CD4-positive, alpha-beta T cell treated with Interleukin-15 for 1 hour (primary cell): ENCODE measurements around the gene ETS2.

ENCODE experiments used
- DNase-seq: peaks from one replicate; pipeline ENCODE4 v3.0.0-alpha.2; 2020

The ETS2 gene

DNA sequence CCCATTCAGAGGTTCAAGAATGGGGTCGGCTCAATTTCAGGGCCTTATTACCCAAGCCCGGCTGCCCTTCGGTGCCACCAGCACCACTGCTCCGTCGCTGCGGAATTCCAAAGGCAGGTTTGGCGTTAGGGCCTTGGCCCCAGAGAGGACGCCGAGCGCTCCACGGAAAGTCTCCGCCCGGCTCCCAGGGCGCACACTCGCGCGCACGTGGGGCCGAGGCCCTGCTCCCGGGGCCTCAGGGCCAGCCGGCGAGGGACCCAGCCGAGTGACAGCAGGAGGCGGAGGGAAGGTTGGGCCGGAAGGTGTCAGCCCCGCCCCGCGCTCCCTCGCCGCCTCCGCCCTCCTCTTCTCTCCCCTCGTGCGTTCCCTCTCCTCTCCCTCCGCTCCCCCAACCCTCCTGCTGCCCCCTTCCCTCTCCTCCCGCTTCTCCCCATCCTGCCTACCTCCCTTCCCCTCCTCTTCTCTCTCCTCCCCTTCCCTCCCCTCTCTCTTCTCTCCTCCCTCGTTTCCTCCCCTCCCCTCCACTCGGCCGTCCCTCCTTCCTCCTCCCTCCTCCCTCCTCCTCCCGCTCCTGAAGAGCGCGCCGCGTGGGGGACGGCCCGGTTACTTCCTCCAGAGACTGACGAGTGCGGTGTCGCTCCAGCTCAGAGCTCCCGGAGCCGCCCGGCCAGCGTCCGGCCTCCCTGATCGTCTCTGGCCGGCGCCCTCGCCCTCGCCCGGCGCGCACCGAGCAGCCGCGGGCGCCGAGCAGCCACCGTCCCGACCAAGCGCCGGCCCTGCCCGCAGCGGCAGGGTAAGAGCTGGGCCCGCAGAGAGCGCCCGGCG is at the start of gene ETS2:
ETS2 (plus strand) TSS at position 602 of the 825 bp plus-strand sequence. CDS start 4,106 bp downstream, outside the sequence.
- DNase-seq, result peak; percentile 81

DNA sequence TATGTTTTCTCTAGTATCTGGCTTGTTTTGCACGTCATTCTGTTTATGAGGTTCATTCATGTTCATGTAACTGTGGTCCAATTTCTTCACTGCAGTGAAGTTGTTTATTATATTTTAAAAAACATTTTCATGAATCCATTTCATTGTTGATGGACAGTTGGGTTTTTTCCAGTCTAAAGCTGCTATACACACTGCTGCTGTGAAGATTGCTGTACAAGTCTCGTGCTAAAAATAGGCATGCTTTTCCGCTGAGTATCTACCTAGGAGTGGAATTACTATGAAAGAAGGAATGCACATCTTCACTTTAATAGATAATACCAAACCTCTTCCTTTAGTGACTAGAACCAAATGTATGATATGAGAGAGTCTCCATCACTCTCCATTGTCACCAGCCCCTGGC is 49.0 kb upstream of the ETS2 start:
- DNase-seq, result no peak

DNA sequence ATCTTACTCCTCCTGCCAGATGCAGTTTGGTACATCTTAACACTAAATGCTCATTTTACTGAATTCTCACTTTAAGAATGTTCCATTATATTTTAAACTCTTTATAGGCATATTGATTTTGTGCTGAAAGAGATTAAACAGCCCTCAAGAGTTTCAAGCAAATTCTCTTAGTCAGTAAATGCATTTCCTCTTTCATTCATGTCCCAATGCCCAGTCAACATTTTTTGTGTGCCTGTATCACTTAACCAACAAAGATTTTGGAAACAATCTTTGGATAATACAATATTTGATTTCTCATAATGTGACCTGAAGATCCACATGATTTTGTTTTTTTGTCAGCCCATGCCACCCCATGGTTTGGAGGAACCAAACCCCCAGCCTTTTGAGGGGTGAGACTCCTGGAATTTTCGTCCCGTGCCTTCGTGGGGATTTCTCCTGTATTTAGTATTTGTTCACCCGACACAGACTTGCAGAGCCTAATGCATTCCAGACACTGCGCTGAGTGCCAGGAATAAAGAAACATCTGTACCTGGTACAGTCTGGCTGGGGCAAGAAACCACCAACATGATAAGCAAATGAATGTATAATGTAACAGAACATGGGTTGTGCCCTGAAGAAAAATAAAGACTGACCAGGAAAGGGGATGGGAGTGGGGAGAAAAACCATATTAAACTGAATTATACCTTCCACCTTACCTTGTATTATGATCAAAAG is 47.1 kb upstream of the ETS2 start:
- no peak for DNase-seq

DNA sequence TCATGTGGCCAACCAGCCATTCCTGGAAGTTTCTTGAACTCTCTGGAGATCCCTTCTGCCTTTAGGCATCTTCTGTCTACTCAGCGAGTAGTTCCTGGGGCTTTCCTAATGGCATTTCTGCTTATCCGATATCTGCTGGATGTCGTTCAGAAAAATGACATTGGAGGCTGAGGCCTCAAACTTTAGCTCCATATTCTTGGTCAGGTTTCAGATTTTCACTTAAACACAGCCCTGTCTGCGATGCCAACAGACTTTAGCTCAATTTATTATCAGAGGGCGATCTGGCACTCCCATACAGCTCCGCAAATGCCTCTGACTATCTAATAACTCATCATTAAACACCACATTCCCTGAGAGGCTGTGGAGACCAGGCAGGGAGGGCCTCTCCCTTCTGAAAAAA is 46.3 kb upstream of the ETS2 start:
- DNase-seq, result no peak

DNA sequence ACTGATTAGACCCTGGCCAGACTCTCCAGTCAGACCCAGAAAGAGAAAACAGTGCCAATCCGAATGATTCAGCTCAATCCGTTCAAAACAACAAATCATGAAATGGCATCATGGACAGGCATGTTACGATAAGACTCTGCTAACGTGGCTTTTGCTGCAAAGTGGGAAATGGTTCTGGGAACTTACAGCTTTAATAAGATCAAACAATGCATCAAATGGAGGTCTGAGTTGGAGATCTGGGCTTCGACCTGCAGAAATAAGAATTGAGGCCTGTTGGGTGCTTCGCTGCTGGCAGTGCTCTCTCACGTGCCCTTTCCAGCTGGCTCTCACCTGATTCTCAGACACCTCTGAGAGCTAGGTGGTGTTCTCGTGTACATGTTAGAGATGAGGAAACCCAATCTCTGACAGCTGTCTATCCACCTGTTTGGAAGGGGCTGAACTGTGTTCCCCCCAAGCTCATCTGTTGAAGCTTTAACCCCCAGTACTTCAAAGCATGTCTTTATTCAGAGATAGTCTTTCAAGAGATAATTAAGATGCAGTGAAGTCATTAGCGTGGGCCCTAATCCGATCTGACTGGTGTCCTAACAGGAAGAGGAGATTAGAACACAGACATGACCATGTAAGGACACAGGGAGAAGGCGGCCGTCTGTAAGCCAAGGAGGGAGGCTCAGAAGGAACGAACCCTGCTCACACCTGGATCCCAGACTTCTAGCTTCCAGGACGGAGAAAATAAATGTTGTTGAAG is 45.5 kb upstream of the ETS2 start:
- DNase-seq, result no peak

DNA sequence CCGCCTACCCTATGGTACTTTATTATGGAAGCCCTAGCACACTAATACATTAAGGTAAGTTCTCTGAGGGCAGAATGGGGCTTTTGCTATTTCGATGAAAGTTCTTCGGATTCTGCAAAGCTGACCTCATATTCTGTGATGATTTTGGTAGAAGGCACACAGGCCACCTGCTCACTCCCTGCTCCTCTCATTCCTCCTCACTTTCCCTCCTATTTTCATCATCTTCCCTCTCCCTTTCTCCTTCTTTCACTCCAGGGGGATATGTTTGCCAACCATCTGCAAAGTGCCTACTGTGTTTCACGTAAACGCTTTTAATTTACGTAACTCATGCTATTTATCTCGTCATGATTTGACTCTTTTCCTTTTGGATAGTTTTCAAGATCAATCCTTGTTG is 45.0 kb upstream of the ETS2 start:
- no peak for DNase-seq

DNA sequence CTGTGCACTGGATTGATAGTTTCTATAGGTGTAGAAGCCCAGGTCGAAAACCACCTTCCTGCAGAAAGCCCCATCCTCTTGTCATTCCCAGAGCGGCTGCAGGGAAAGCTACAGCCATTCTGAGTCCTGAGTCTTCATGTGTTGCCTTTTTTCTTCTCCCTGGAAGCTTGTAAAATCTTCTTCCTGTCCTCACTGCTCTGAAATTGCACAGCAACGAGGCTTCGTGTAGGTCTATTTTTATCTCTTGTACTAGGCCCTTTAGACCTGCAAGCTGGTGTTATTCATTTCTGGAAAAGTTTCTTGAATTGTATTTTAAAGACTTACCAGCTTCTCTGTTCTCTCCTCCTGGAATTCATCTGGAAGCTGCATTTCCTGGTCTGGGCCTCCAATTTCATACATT is 44.2 kb upstream of the ETS2 start:
- DNase-seq, result no peak

DNA sequence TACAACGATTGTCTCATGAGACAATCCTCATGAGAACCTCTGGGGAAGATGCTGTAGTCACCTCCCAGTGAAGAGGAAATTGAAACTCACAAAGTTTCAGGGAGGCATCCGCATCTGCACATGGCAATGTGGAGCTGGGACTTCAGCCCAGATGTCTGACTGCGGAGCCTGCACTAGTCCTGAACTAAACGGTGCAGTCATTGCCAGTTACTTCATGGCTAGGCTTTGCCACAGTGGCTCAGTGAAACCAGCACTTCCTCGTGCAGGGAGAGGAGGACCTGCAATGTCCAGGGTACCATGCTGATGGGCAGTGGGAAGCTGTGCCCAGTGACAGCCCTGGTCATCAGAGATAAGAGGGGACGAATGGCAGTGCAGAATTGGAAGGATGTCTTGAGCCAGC is 40.7 kb upstream of the ETS2 start:
- DNase-seq, result no peak

DNA sequence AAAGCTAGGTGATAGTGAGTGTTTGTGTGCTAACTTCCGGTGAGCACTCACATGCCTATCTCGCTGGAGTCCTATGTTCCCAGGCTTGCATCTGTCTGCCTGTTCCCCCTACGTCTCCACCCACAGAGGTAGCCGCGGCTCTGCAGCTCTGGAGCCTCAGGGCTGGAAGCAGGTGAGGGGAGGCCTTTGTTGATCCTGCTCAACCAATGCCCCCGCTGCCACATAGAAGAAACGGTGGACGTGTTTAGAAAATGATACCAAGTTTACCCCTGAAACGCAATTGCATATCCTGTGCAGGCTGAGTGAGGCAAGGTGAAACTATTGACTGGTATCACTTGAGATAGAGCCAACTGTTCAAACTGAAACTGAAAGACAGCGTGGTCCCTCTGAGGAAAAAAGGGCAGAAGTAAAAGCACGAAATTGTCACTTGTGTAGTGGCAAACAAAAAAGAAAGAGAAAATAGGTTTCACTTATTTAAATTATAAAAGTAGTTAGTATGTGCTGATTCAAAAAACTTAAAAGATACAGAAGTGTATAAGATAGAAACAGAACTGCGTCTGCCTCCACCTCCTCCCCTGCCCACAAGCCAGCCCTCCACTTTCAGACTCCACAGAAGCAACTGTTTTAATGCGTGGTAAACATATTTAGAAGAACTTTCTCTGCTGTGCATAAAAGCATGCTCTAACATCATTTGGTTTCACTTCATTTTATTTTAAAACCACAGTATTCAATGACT is 38.6 kb upstream of the ETS2 start:
- peak; percentile 33 for DNase-seq

DNA sequence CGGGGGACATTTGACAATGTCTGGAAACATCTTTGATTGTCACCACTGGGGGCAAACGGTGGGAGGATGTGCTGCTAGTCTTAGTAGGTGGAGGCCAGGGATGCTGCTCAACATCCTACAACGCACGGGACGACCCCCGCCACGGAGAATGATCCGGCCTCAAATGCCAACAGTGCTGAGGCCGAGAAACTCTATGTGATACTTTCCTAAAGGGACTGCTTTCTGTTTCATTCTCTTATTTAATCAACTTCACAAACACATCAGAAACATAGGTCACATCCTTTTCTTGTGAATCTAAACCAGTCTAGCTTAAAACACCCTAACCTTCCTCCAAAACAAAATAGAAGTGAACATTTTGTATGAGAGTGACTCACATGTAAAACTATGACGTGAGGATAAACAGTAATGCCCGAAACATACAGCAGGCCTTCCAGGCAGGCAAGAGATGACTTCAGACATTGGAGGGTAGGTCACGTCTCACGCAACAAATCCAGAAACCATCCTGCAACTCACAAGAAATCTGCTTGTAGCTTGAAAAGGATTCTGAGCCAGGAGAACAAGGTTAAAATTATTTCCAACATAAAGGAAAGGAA is 37.2 kb upstream of the ETS2 start:
- peak; percentile 21 for DNase-seq

DNA sequence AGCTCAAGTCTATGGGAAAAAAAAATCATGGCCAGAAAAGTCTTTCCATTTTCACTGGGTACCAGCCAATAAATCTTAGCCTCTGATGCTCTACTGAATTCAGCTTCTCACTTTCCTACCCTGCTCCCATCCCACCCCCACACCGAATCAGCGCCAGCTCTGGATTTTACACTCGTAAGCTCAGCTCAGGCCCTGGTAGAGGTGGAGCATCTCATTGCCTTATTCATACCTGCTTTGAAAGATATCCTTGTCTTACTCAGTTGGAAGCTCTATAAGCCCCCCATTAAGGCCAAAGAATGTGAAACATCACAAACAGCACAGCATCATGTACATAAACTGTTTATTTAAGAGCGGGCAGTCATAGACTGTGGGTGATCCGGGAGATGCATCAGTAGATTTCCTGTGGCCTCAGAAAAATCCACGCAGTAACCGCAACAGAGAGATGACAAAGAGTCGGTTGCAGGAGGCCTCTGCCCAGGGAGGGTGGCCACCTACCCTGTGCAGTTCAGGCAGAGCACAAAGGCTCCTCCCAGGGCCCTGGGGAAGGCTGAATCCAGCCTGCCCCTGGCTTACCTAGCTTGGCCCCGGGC is 36.4 kb upstream of the ETS2 start:
- no peak for DNase-seq

DNA sequence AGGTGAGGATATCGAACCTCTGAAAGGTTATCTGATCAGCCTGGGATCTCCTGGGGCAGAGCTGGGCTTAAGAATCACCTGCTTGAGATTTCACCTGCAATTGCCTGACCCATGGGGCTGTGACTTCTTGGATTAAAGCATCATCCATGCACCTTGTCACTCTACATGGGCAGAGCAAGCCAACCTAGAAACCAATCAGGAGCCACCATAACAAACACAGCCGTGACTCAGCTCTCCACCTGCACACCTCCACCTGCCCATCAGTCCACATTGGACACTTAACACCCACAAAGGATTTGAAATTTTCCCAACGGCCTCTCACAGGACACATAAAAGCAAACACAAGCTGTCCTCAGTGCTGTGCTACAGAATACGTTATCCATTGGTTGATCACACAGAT is 35.1 kb upstream of the ETS2 start:
- no peak for DNase-seq

DNA sequence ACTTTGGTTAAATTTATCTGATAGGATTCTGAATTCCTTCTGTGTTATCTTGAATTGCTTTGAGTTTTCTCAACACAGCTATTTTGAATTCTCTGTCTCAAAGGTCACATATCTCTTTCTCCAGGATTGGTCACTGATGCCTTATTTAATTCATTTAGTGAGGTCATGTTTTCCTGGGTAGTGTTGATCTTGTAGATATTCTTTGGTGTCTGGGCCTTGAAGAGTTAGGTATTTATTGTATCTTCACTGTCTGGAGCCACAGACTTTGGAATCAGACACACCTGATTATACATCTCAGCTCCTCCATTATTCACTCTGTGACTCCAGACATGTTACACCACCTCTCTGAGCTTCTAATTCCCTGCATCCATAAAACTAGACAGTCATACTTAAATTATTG is 34.2 kb upstream of the ETS2 start:
- DNase-seq, result no peak

DNA sequence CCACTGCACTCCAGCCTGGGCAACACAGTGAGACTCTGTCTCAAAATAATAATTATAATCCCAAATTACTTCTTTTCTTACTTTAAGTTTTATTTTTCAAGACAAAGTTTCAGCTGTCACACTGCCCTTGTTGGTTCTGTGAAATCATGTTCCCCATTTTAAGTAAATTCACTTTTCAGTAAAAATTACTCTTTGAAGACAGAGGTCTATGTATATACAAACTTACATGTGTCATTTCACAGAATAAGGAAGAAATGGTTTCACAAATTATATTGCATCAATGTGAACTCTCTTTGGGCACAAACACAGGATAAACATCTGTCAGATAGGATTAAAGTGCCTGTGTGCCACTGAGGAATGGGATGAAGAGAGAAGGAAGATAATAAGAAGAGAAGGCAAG is 33.1 kb upstream of the ETS2 start:
- DNase-seq, result no peak

DNA sequence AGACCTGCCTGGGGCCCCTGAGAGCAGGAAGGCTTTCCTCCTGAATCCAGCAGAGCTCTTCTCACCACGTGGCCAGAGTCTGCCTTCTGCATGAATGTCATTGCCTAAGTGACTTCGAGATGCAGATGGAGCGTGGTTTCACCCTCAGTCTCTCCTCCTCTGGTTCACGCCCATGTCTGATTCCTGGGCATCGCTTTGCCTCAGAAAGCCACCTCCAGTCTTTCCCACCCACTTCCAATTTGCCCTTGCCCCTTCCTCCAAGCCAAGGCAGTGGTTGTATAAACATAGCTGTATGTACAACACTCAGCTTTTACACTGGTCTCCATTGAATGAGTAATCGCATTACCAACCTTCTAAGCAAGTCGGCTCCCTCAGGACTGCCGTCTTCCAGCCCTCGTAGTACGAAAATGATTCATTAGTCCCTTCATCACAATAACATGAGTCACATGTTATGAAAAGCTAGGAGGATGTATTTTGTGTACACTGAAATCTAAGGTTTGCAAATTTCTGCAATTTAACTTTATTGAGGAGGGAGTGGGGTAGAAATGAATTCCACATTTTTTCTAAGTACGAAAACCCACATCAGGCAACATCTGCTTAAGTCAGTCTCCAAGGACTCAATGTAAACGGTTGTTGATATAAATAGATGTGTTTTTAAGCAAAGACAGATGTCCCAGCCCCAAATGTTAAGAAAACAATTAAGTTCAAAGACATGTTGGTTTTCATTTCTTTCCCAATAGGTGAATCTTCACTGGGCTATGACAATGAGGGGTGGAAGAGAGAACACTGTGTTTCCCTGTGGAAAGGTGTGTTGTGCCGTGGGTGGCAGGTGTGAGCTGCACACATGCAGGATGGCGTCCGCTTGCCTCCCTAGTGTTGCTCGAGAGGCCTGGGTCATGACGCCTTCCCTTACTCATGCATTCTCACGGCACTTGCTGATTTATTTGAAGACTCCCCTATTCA is 32.3 kb upstream of the ETS2 start:
- DNase-seq, result no peak

DNA sequence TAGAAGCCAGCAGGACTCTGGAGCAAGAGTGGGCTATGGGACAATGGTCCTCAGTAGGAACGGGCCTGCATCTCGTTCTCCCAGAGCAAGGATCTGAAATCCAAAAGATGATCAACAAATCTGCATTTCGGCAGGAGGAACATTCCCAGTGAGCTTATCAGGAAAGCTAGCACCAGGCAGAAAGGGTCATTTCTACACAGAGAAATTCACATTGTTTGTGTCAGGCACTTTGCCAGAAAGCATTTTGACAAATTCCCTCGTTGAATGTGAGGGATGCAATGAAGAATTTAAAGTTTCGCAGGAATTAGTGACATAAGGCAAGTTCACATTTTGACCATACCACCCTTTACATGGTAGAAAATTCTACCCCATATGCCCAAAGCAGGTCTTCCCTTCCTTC is 31.6 kb upstream of the ETS2 start:
- no peak for DNase-seq

DNA sequence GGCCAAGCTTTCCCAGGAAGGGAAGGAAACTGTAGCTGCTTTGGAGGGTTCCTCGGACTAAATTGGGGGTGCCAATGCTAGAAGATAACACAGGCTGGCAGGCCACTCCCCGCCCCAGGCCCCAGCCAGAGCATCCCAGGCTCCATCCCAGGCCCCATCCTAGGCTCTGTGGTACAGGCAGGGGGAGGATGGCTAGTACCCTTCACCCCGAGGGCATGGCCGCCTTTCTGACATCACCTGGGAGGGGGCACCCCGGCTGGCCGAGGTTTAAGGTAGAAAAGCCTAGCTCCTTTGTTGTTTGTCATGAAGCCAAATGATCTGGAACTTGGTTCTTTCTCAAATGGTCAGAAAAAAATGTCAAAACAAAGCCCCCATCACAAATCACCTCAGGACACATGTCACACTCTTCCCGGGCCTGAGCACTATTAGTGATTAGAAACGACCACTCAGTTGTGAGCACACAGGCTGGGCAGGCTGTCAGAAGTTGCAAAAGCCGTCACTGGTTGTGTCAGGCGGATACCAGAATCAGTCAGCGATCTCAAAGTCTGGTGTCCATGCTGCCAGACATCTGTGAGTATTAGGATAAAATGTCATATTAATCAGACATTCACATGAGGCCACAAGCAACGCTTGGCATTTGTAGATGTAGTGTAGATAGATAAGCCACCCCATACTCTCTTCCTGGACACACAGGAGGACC is 31.0 kb upstream of the ETS2 start:
- DNase-seq, result no peak

DNA sequence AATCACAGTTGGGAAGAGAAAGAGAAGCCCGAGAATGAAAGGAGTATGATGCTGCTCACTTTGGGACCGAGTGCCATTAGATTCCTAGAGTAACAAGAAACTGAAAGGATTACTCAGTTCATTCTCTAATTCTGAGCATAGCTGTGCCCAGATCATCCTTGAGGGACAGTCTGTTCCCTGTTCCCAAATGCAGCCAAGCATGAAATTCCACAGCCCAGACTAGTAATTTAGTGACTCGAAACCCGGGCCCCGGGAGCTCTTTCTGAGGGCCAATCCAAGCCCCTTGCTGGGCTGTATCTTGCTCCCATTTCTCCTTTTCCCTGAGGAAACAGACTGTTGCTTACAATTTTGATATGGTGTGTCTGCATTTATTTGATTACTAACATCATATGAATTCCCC is 30.0 kb upstream of the ETS2 start:
- no peak for DNase-seq

DNA sequence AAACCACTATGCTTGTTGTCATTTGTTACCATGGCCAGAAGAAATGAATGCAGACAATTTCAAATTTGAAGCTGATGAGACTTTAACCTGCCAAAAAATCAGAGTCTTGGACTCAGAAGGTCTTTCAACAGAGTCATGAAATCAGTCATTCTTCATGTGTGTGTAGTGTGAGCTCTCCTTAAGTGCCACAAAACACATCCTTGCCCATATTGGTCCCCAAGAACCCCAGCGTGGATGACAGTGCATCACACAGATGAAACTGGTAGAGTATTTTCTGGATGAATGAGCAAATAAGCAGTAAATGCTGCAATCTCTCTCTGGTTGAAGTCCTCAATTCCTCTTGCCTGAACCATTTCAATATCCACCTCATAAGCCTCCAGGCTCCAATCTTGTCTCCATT is 28.7 kb upstream of the ETS2 start:
- DNase-seq, result no peak

DNA sequence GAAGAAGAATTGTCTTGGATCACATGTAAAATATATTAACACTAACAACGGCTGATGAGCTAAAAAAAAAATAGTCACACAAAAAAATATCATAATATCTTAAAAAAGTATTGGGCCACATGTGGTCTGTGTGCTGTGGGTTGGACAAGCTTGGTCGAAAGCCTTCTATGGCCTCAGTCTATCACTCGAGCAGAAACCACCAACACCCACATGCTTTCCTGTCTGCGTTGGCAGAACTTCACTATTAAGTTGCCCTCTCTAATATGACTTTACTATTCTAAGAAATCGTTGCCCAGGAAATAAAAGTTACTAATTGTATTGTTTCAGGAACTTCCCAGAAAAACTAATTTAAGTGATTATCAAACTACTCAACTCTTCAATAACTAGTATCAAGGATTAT is 28.2 kb upstream of the ETS2 start:
- DNase-seq, result no peak
